ENCODE data around the gene TTC3. TPM values are rescaled to one million over a fixed set of nuclear protein-coding genes. Genes with fewer than 3 reads are reported as not detected.
"Not testable (repeated sequence)": the region's sequence is repeated elsewhere in the genome, so short reads cannot be mapped to it uniquely, and the experiment has no call there.

Gene TTC3
- total RNA-seq, 1 experiment from 2014 or later: 92.8 TPM

DNA sequence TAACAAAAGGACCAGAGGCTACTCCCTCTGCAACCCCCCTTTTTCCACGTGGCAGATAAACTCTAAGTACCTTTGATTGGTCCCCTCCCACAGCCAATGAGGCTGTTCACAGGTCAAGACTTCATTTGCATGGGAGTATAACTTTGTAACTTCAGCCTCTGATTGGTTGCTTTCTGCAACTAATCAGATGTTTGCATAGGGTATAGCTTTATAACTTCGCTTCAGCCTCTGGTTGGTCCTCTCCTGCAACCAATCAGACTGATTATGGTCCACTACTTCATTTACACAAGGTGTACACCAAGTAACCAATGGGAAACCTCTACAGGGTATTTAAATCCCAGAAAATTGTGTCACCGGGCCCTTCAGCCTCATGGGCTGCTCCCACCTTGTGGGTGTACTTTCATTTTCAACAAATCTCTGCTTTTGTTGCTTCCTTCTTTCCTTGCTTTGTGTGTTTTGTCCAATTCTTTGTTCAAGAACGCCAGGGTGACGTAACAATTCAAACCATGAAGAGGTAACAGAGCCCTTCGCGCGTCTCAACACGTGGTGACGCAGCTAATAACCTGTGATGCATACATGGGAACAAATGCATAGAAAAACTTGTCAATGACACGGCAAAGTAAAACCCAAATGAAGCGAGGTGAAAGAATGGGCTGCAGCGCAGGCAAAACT is 146.8 kb downstream of the TTC3 start:
- CTCF ChIA-PET: interaction anchor here (1.0 to 1.5 kb wide), 4 partner anchors 48 to 243 kb away, joined by 3 to 6 read pairs (median 4); partner anchors contain the start of genes DYRK1A and VPS26C
- Histone ChIP-seq H3K9me3 (no peaks in the 10 kb centered on the region), H3K4me1 (no peaks in the 10 kb centered on the region), H3K36me3 (ENCODE audit: control insufficient read depth, insufficient read depth, low read length) (no peaks in the 10 kb centered on the region), H3K27me3 (replicated peaks; ENCODE audit: control insufficient read depth, insufficient read depth, low read length) (no peaks in the 10 kb centered on the region), H3K4me3 (ENCODE audit: low read depth, low read length) (peak overlapping the region; percentile 79)
- peak overlapping the region; percentile 93 for H3K4me3 Mint-ChIP-seq (ENCODE audit: unreplicated experiment)
- peak overlapping the region; percentile 94 for H3K27ac Mint-ChIP-seq (ENCODE audit: unreplicated experiment)
- H3K4me1 Mint-ChIP-seq (ENCODE audit: low read depth, unreplicated experiment): peaks cover 11% of the 10 kb centered on the region
- H3K9me3 Mint-ChIP-seq (ENCODE audit: unreplicated experiment): no peaks in the 10 kb centered on the region
- POLR2A ChIA-PET: interaction anchor here (0.6 to 1.8 kb wide), 8 partner anchors 38 to 344 kb away, joined by 3 to 9 read pairs (median 4); partner anchors contain the start of gene VPS26C
- BruUV-seq (replicated peaks): no TSS peak
- no peaks in the 10 kb centered on the region for H3K27me3 Mint-ChIP-seq (ENCODE audit: insufficient read depth, unreplicated experiment)
- peak; percentile 63 to 72 for DNase-seq
- peaks cover 40% of the 10 kb centered on the region for H3K36me3 Mint-ChIP-seq (ENCODE audit: insufficient read depth, unreplicated experiment)
- intact Hi-C loops (cut with micrococcal nuclease; ENCODE audit: unreplicated experiment): loop anchor here (2.0 to 10.0 kb wide), 4 partner anchors 39 to 345 kb away; partner anchors contain the start of gene DYRK1A
- TF ChIP-seq, protein P1, sequence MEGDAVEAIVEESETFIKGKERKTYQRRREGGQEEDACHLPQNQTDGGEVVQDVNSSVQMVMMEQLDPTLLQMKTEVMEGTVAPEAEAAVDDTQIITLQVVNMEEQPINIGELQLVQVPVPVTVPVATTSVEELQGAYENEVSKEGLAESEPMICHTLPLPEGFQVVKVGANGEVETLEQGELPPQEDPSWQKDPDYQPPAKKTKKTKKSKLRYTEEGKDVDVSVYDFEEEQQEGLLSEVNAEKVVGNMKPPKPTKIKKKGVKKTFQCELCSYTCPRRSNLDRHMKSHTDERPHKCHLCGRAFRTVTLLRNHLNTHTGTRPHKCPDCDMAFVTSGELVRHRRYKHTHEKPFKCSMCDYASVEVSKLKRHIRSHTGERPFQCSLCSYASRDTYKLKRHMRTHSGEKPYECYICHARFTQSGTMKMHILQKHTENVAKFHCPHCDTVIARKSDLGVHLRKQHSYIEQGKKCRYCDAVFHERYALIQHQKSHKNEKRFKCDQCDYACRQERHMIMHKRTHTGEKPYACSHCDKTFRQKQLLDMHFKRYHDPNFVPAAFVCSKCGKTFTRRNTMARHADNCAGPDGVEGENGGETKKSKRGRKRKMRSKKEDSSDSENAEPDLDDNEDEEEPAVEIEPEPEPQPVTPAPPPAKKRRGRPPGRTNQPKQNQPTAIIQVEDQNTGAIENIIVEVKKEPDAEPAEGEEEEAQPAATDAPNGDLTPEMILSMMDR (IDR thresholded peaks at IDR 0.05; ENCODE audit: insufficient read depth in 1 of 2, low read depth in 1 of 2, low read length in 1 of 2, severe bottlenecking in 1 of 2, unreplicated experiment in 1 of 2): no peak

DNA sequence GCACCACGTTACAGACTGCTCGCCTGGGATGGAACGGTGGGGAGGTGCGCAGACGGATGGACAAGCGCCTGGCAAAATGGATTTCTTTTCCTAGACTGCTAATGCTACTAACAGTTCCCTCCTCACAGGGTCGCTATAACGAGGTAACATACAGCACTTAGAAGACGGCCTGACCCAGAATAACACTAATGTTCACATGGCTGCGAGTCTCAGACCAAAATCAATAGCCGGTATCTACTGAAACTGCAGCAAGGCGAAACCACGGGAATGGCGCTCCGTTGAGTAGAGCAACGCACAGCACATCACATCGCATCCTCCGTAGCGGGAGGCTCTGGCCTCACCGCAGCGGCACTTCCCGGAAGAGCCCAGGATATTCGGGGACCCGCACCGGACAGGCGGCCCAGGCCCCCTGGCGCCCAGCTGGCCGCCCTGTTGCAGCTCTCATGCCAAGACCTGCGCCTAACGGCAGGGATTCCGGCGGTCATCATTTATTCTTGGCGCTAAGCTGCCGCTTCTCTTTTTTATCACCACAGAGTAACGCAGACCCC is 147.5 kb downstream of the TTC3 start:
- Histone ChIP-seq H3K27me3 (replicated peaks; ENCODE audit: control insufficient read depth, insufficient read depth, low read length) (no peaks in the 10 kb centered on the region), H3K4me1 (no peaks in the 10 kb centered on the region), H3K4me3 (ENCODE audit: low read depth, low read length) (peak overlapping the region; percentile 79), H3K36me3 (ENCODE audit: control insufficient read depth, insufficient read depth, low read length) (no peaks in the 10 kb centered on the region), H3K9me3 (no peaks in the 10 kb centered on the region)
- intact Hi-C loops (cut with micrococcal nuclease; ENCODE audit: unreplicated experiment): loop anchor here (2.0 to 10.0 kb wide), 4 partner anchors 38 to 344 kb away; partner anchors contain the start of gene DYRK1A
- CTCF ChIA-PET: interaction anchor here (1.0 to 1.5 kb wide), 4 partner anchors 47 to 244 kb away, joined by 3 to 6 read pairs (median 4); partner anchors contain the start of genes DYRK1A and VPS26C
- BruUV-seq (replicated peaks): TSS peak; percentile 30
- TF ChIP-seq, protein P1 (IDR thresholded peaks at IDR 0.05; ENCODE audit: insufficient read depth in 1 of 2, low read depth in 1 of 2, low read length in 1 of 2, severe bottlenecking in 1 of 2, unreplicated experiment in 1 of 2): peak in 1 of 2 experiments; percentile 21
- Mint-ChIP-seq H3K9me3 (ENCODE audit: unreplicated experiment) (no peaks in the 10 kb centered on the region), H3K4me3 (ENCODE audit: unreplicated experiment) (peak overlapping the region; percentile 93), H3K4me1 (ENCODE audit: low read depth, unreplicated experiment) (peaks cover 11% of the 10 kb centered on the region), H3K36me3 (ENCODE audit: insufficient read depth, unreplicated experiment) (peaks cover 46% of the 10 kb centered on the region), H3K27ac (ENCODE audit: unreplicated experiment) (peak overlapping the region; percentile 94), H3K27me3 (ENCODE audit: insufficient read depth, unreplicated experiment) (no peaks in the 10 kb centered on the region)
- POLR2A ChIA-PET: interaction anchor here (0.6 to 1.8 kb wide), 4 partner anchors 37 to 473 kb away, joined by 4 to 9 read pairs (median 5); partner anchors contain the start of gene VPS26C
- peak; percentile 45 to 51 for DNase-seq

DNA sequence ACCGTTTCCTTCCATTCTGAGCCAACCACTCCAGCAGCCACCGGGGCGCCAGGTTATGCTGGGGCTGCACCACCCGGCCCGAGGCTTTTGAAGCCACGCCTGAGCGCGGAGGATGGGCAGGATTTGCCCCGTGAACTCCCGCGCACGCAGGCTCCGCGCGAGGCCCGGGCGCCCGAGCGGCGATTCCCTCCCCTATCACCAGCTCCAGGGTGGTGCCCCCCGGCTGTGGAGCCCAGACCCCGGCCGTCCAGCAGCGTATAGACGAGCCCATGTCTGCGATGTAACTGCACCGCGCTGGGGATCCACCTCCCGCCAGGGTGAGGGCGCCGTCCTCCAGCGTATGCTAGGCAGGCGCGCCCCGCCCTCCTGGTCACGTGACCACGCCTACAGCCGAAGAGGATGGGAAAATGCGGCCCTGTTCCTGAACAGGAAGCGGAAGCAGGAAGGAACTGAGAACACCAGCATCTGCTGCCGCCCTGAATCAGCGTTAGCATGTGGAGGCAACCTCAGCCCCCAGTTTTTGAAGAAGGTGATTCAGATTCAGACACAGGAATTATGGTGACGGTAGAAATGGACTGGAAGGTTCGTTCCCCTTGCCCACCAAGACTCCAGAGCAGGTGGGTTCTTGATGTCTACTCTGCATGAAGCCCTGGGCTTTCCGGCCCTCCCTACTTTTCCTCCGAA is 148.1 kb downstream of the TTC3 start:
- BruUV-seq (replicated peaks): no TSS peak
- Histone ChIP-seq H3K9me3 (no peaks in the 10 kb centered on the region), H3K27me3 (replicated peaks; ENCODE audit: control insufficient read depth, insufficient read depth, low read length) (no peaks in the 10 kb centered on the region), H3K4me1 (no peaks in the 10 kb centered on the region), H3K36me3 (ENCODE audit: control insufficient read depth, insufficient read depth, low read length) (no peaks in the 10 kb centered on the region), H3K4me3 (ENCODE audit: low read depth, low read length) (peak overlapping the region; percentile 79)
- POLR2A ChIA-PET: interaction anchor here (0.6 to 1.8 kb wide), 3 partner anchors 37 to 474 kb away, joined by 4 to 9 read pairs (median 5); partner anchors contain the start of gene VPS26C
- intact Hi-C loops (cut with micrococcal nuclease; ENCODE audit: unreplicated experiment): loop anchor here (1.0 to 10.0 kb wide), 5 partner anchors 38 to 361 kb away; partner anchors contain the start of gene DYRK1A
- no peaks in the 10 kb centered on the region for H3K9me3 Mint-ChIP-seq (ENCODE audit: unreplicated experiment)
- peak; percentile 95 to 97 for DNase-seq
- H3K27ac Mint-ChIP-seq (ENCODE audit: unreplicated experiment): peak overlapping the region; percentile 94
- CTCF ChIA-PET: interaction anchor here (0.8 kb wide), 1 partner anchor 343 kb away, joined by 4 read pairs; no protein-coding TSS in a partner anchor
- TF ChIP-seq, protein P1 (IDR thresholded peaks at IDR 0.05; ENCODE audit: insufficient read depth in 1 of 2, low read depth in 1 of 2, low read length in 1 of 2, severe bottlenecking in 1 of 2, unreplicated experiment in 1 of 2): peak in 1 of 2 experiments; percentile 48
- H3K4me3 Mint-ChIP-seq (ENCODE audit: unreplicated experiment): peak overlapping the region; percentile 93
- H3K27me3 Mint-ChIP-seq (ENCODE audit: insufficient read depth, unreplicated experiment): no peaks in the 10 kb centered on the region
- H3K4me1 Mint-ChIP-seq (ENCODE audit: low read depth, unreplicated experiment): peaks cover 11% of the 10 kb centered on the region
- peaks cover 53% of the 10 kb centered on the region for H3K36me3 Mint-ChIP-seq (ENCODE audit: insufficient read depth, unreplicated experiment)

GRCh38 chr21:37222248-37222647 is 149.2 kb downstream of the TTC3 start:
- H3K9me3 ChIP-seq; H3K27ac Mint-ChIP-seq (ENCODE audit: unreplicated experiment); H3K27me3 Mint-ChIP-seq (ENCODE audit: insufficient read depth, unreplicated experiment); BruUV-seq (replicated peaks); CTCF ChIA-PET; H3K4me3 Mint-ChIP-seq (ENCODE audit: unreplicated experiment); H3K4me3 ChIP-seq (ENCODE audit: low read depth, low read length); H3K4me1 ChIP-seq; H3K27me3 ChIP-seq (replicated peaks; ENCODE audit: control insufficient read depth, insufficient read depth, low read length); H3K36me3 ChIP-seq (ENCODE audit: control insufficient read depth, insufficient read depth, low read length); POLR2A ChIA-PET; H3K9me3 Mint-ChIP-seq (ENCODE audit: unreplicated experiment); DNase-seq: not testable (repeated sequence)
- Mint-ChIP-seq H3K4me1 (ENCODE audit: low read depth, unreplicated experiment) (peaks cover 11% of the 10 kb centered on the region), H3K36me3 (ENCODE audit: insufficient read depth, unreplicated experiment) (peaks cover 57% of the 10 kb centered on the region)
- intact Hi-C loops (cut with micrococcal nuclease; ENCODE audit: unreplicated experiment): loop anchor here (5.0 to 10.0 kb wide), 2 partner anchors 145 to 343 kb away; partner anchors contain the start of gene DYRK1A

All from Caco-2 (cell line).